K562 (cell line): ENCODE measurements around the gene PODN.

Source experiments
- CTCF ChIP-seq, 3 experiments: IDR thresholded peaks in 2 of 3; conservative IDR thresholded peaks in 1 of 3; 2 replicates each; pipeline ENCODE4 v1.5.1; 2011 to 2012; ENCODE audit warnings: low read length in 3 of 3, mild to moderate bottlenecking in 3 of 3, control low read depth in 2 of 3, improper control_type of control experiment in 1 of 3, inconsistent platforms in 1 of 3, low read depth in 1 of 3, mixed read lengths in 1 of 3, moderate library complexity in 1 of 3; ENCODE audit not compliant: insufficient read depth in 2 of 3
- ELF4 ChIP-seq: fragments of 450-650 bp; formaldehyde crosslinking; IDR thresholded peaks from 2 replicates; pipeline ENCODE4 v1.4.0; 2022; ENCODE audit warnings: missing genetic modification characterization
- EZH2 ChIP-seq: IDR thresholded peaks from 2 replicates; pipeline ENCODE4 v1.6.1; 2012; ENCODE audit warnings: low read depth, mild to moderate bottlenecking, inconsistent platforms, low read length, borderline replicate concordance
- POLR2A ChIP-seq: fragments of 450-650 bp; conservative IDR thresholded peaks from 2 replicates; pipeline ENCODE4 v1.6.1; 2016
- SIRT6 ChIP-seq: IDR thresholded peaks from one replicate; pipeline ENCODE4 v1.6.1; 2012; ENCODE audit warnings: low read depth, mild to moderate bottlenecking, control low read depth, inconsistent platforms, low read length, moderate library complexity
- USF2 ChIP-seq: sonication (generic); formaldehyde crosslinking; IDR thresholded peaks from 2 replicates; pipeline ENCODE4 v1.5.0; 2020; ENCODE audit warnings: missing genetic modification reagents

- no peak for TF ChIP-seq USF2 (CRISPR knock-in tag)
- no peak for TF ChIP-seq ELF4 (CRISPR knock-in tag)
- no peak for TF ChIP-seq SIRT6
- no peak for TF ChIP-seq POLR2A
- no peak for TF ChIP-seq CTCF (IDR thresholded peaks at IDR 0.05 in 2 of 3, conservative IDR thresholded peaks at IDR 0.05 in 1 of 3; ENCODE audit: insufficient read depth in 2 of 3, low read depth in 1 of 3, low read length in 3 of 3)
- no peak for TF ChIP-seq EZH2
These were observed 937 bp downstream of the PODN start for GRCh38 chr1:53062708-53063591.
